ENCODE results near the gene FAM228A. TPM values are rescaled to one million over a fixed set of nuclear protein-coding genes. Genes with fewer than 3 reads are reported as not detected.

The FAM228A gene
- polyA plus RNA-seq, 1 of the 3 experiments (the other 2 are of a cell fraction), result 0.10 TPM

GRCh38 chr2:24204505-24204904 lies 29.7 kb downstream of the FAM228A start:
- Histone ChIP-seq H2AFZ (ENCODE audit: low read depth) (no peak overlapping the region), H3K79me2 (ENCODE audit: insufficient read depth) (no peaks in the 10 kb centered on the region), H3F3A (replicated peaks; ENCODE audit: insufficient read depth) (no peaks in the 10 kb centered on the region), H4K20me1 (ENCODE audit: insufficient read depth) (no peaks in the 10 kb centered on the region), H3K4me3 (ENCODE audit: low read depth in 2 of 2, low read length in 1 of 2) (no peak overlapping the region), H3K36me3 (replicated peaks in 1 of 2; ENCODE audit: control insufficient read depth in 1 of 2, insufficient read depth in 2 of 2, low read length in 1 of 2) (peaks cover 0 to 39% of the 10 kb centered on the region in 2 experiments), H3K4me1 (ENCODE audit: control insufficient read depth in 1 of 2, insufficient read depth in 2 of 2, low read depth in 1 of 2, low read length in 1 of 2) (no peaks in the 10 kb centered on the region; a peak in 1 of 4 replicates), H3K9ac (no peak overlapping the region), H3K27ac (ENCODE audit: low read depth in 2 of 2, low read length in 1 of 2) (no peak overlapping the region), H3K9me2 (no peaks in the 10 kb centered on the region), H3K4me2 (no peak overlapping the region), H3K27me3 (ENCODE audit: insufficient read depth) (no peaks in the 10 kb centered on the region), H3K9me3 (no peaks in the 10 kb centered on the region)
- WGBS (ENCODE audit: low lambda C conversion rate), result 95% methylated on average over 10 of the region's 12 CpGs
- POLR2A ChIA-PET, result no interaction called here
- no peak for DNase-seq
- CTCF ChIA-PET, result no interaction called here
- TF ChIP-seq FOXM1 (IDR thresholded peaks at IDR 0.05; ENCODE audit: low read depth), result no peak
- no peak for TF ChIP-seq IRF3 (IDR thresholded peaks at IDR 0.05; ENCODE audit: low read depth, low read length)
- TF ChIP-seq POLR2AphosphoS5 (IDR thresholded peaks at IDR 0.05; ENCODE audit: low read depth, low read length), result no peak
- TF ChIP-seq EP300 (IDR thresholded peaks at IDR 0.05; ENCODE audit: borderline replicate concordance in 1 of 2, low read depth in 1 of 2, low read length in 1 of 2), result no peak

DNA sequence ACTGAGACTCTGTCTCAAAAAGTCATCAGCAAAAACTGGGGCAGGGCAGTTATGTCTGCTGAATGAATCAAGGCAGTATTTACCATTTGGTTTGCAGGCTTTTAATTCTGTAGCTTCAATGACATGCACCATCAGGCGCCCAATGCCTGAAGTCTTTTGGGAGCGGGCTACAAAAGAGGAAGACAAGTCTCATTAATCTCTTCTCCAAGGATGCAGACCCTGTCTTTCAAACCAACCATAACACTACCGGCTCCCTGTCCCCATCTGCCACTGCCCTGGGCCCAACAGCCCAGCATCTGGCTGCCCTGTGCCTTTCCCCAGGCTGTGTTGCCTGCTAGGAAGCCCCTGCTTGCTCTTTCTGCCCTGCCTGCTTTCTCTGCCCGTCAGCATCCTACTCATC lies 30.3 kb downstream of the FAM228A start:
- ChIA-PET POLR2A (no interaction called here), CTCF (no interaction called here)
- Histone ChIP-seq H3K4me2 (no peak overlapping the region), H3K9me3 (no peaks in the 10 kb centered on the region), H3K27me3 (ENCODE audit: insufficient read depth) (no peaks in the 10 kb centered on the region), H3K4me3 (ENCODE audit: low read depth in 2 of 2, low read length in 1 of 2) (no peak overlapping the region), H3K79me2 (ENCODE audit: insufficient read depth) (no peaks in the 10 kb centered on the region), H3K9ac (no peak overlapping the region), H3F3A (replicated peaks; ENCODE audit: insufficient read depth) (no peaks in the 10 kb centered on the region), H3K4me1 (ENCODE audit: control insufficient read depth in 1 of 2, insufficient read depth in 2 of 2, low read depth in 1 of 2, low read length in 1 of 2) (no peaks in the 10 kb centered on the region; a peak in 1 of 4 replicates), H3K9me2 (no peaks in the 10 kb centered on the region), H3K36me3 (replicated peaks in 1 of 2; ENCODE audit: control insufficient read depth in 1 of 2, insufficient read depth in 2 of 2, low read length in 1 of 2) (peaks cover 0 to 42% of the 10 kb centered on the region in 2 experiments), H2AFZ (ENCODE audit: low read depth) (no peak overlapping the region), H3K27ac (ENCODE audit: low read depth in 2 of 2, low read length in 1 of 2) (no peak overlapping the region), H4K20me1 (ENCODE audit: insufficient read depth) (no peaks in the 10 kb centered on the region)
- 92% methylated on average over 4 of the region's 4 CpGs for WGBS (ENCODE audit: low lambda C conversion rate)
- no peak for DNase-seq
- TF ChIP-seq RFX5 (IDR thresholded peaks at IDR 0.05; ENCODE audit: low read length) (no peak), GATA2 (CRISPR knock-in tag; IDR thresholded peaks at IDR 0.05) (no peak), POLR2AphosphoS5 (IDR thresholded peaks at IDR 0.05; ENCODE audit: low read depth, low read length) (no peak), CHD2 (IDR thresholded peaks at IDR 0.05; ENCODE audit: low read length, partially characterized antibody) (no peak), ZBTB33 (IDR thresholded peaks at IDR 0.05; ENCODE audit: borderline replicate concordance, low read depth) (no peak), YY1 (IDR thresholded peaks at IDR 0.05; ENCODE audit: low read depth) (no peak), FOXM1 (IDR thresholded peaks at IDR 0.05; ENCODE audit: low read depth) (no peak), MAX (IDR thresholded peaks at IDR 0.05; ENCODE audit: low read depth) (no peak), TCF12 (IDR thresholded peaks at IDR 0.05) (no peak), MXI1 (IDR thresholded peaks at IDR 0.05; ENCODE audit: low read depth, low read length) (no peak), GABPA (IDR thresholded peaks at IDR 0.05; ENCODE audit: low read depth) (no peak), TAF1 (IDR thresholded peaks at IDR 0.05; ENCODE audit: borderline replicate concordance, low read depth, low read length) (no peak), NRF1 (IDR thresholded peaks at IDR 0.05; ENCODE audit: low read depth, low read length) (no peak), IRF3 (IDR thresholded peaks at IDR 0.05; ENCODE audit: low read depth, low read length) (no peak)
- TF ChIP-seq, protein P1, sequence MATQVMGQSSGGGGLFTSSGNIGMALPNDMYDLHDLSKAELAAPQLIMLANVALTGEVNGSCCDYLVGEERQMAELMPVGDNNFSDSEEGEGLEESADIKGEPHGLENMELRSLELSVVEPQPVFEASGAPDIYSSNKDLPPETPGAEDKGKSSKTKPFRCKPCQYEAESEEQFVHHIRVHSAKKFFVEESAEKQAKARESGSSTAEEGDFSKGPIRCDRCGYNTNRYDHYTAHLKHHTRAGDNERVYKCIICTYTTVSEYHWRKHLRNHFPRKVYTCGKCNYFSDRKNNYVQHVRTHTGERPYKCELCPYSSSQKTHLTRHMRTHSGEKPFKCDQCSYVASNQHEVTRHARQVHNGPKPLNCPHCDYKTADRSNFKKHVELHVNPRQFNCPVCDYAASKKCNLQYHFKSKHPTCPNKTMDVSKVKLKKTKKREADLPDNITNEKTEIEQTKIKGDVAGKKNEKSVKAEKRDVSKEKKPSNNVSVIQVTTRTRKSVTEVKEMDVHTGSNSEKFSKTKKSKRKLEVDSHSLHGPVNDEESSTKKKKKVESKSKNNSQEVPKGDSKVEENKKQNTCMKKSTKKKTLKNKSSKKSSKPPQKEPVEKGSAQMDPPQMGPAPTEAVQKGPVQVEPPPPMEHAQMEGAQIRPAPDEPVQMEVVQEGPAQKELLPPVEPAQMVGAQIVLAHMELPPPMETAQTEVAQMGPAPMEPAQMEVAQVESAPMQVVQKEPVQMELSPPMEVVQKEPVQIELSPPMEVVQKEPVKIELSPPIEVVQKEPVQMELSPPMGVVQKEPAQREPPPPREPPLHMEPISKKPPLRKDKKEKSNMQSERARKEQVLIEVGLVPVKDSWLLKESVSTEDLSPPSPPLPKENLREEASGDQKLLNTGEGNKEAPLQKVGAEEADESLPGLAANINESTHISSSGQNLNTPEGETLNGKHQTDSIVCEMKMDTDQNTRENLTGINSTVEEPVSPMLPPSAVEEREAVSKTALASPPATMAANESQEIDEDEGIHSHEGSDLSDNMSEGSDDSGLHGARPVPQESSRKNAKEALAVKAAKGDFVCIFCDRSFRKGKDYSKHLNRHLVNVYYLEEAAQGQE (IDR thresholded peaks at IDR 0.05; ENCODE audit: low read depth, low read length), result no peak
- TF ChIP-seq, protein P2, sequence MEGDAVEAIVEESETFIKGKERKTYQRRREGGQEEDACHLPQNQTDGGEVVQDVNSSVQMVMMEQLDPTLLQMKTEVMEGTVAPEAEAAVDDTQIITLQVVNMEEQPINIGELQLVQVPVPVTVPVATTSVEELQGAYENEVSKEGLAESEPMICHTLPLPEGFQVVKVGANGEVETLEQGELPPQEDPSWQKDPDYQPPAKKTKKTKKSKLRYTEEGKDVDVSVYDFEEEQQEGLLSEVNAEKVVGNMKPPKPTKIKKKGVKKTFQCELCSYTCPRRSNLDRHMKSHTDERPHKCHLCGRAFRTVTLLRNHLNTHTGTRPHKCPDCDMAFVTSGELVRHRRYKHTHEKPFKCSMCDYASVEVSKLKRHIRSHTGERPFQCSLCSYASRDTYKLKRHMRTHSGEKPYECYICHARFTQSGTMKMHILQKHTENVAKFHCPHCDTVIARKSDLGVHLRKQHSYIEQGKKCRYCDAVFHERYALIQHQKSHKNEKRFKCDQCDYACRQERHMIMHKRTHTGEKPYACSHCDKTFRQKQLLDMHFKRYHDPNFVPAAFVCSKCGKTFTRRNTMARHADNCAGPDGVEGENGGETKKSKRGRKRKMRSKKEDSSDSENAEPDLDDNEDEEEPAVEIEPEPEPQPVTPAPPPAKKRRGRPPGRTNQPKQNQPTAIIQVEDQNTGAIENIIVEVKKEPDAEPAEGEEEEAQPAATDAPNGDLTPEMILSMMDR (IDR thresholded peaks at IDR 0.05), result no peak

All from SK-N-SH (cell line).